NB4 (cell line): ENCODE results near the gene CAMK1G.

ENCODE experiments used
- POLR2A ChIP-seq: IDR thresholded peaks from 2 replicates; pipeline ENCODE4 v1.6.1; 2011; ENCODE audit warnings: mild to moderate bottlenecking; ENCODE audit not compliant: insufficient read length; ENCODE audit errors: extremely low read depth
- TF ChIP-seq, protein P1 (sequence below): IDR thresholded peaks from one replicate; pipeline ENCODE4 v1.5.1; 2012; ENCODE audit warnings: low read depth, low read length

DNA sequence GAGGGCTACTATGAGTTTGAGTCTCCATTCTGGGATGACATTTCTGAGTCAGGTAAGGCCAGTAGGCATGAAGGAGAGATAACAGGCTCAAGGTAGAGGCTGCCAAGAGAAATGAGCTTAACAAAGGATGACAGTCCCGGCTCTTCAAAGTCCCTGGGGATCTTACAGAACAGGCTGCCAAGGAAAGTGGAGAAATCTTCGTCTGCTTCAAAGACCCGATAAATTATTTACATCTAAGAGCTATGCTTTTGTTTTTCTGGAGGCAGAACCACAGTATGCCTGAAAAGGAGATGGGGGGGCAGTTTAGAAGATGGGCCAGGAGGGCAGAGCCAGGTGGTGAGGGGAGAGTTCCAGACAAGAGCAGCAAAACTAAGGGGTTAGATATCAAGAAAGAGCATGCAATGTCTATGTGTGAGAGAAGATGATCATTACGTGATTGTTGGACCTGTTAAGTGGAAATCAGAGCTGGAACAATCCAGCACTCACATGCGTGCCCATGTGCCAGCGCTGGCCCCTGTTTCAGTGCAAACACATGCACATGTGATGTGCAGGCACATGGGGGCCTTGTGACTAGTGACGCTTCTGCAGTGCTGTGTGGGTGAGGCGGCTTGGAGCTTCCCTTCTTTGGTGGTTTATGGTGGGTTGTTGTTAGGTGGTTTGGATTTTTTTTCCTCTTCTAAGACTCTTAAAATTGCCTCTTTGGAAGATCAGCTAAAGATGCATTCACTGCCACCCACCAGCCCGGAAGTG lies 25.7 kb downstream of the CAMK1G start:
- TF ChIP-seq, protein P1, sequence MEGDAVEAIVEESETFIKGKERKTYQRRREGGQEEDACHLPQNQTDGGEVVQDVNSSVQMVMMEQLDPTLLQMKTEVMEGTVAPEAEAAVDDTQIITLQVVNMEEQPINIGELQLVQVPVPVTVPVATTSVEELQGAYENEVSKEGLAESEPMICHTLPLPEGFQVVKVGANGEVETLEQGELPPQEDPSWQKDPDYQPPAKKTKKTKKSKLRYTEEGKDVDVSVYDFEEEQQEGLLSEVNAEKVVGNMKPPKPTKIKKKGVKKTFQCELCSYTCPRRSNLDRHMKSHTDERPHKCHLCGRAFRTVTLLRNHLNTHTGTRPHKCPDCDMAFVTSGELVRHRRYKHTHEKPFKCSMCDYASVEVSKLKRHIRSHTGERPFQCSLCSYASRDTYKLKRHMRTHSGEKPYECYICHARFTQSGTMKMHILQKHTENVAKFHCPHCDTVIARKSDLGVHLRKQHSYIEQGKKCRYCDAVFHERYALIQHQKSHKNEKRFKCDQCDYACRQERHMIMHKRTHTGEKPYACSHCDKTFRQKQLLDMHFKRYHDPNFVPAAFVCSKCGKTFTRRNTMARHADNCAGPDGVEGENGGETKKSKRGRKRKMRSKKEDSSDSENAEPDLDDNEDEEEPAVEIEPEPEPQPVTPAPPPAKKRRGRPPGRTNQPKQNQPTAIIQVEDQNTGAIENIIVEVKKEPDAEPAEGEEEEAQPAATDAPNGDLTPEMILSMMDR = no peak
- TF ChIP-seq POLR2A = no peak
